GM18520 (cell line): ENCODE measurements around the gene CFP.
"Not testable (repeated sequence)": the region's sequence is repeated elsewhere in the genome, so short reads cannot be mapped to it uniquely, and the experiment has no call there.

Experiments
- ATAC-seq: cut with Tn5 transposase; IDR thresholded peaks from one replicate; pipeline ENCODE4 v1.9.1; 2021; ENCODE audit not compliant: unreplicated experiment

CFP gene

GRCh38 chrX:47629419-47630200 lies at the start of gene CFP:
TSS of gene CFP (minus strand) at chrX:47629930. CDS start at chrX:47629844, 86 bp downstream.
- no peak for ATAC-seq

GRCh38 chrX:47675959-47676859 lies 46.5 kb upstream of the CFP start:
- not testable (repeated sequence) for ATAC-seq

GRCh38 chrX:47674776-47675175 lies 45.0 kb upstream of the CFP start:
- no peak for ATAC-seq

- ATAC-seq = not testable (repeated sequence)
These were observed 36.1 kb upstream of the CFP start for GRCh38 chrX:47665797-47666196.

- no peak for ATAC-seq
These were observed 35.0 kb upstream of the CFP start for GRCh38 chrX:47664737-47665136.

GRCh38 chrX:47662144-47662657 lies 32.5 kb upstream of the CFP start:
- ATAC-seq = no peak

- no peak for ATAC-seq
These were observed 31.8 kb upstream of the CFP start for GRCh38 chrX:47661539-47661938.

- no peak for ATAC-seq
These were observed 29.6 kb upstream of the CFP start for GRCh38 chrX:47659421-47659726.

- peak; percentile 68 for ATAC-seq
These were observed 29.1 kb upstream of the CFP start, which contains the start of gene UXT for GRCh38 chrX:47658684-47659420. TSS of gene UXT (minus strand) at chrX:47659180. CDS start at chrX:47658927, 253 bp downstream.

- ATAC-seq = no peak
These were observed 28.6 kb upstream of the CFP start for GRCh38 chrX:47658301-47658683.

- ATAC-seq = no peak
These were observed 21.5 kb upstream of the CFP start for GRCh38 chrX:47651043-47651905.

- ATAC-seq = peak; percentile 90
These were observed 20.7 kb upstream of the CFP start, which contains the start of gene ELK1 for GRCh38 chrX:47650164-47651042. TSS of gene ELK1 (minus strand) at chrX:47650563. CDS start at chrX:47641441, 9,122 bp downstream.

GRCh38 chrX:47649781-47650163 lies 20.0 kb upstream of the CFP start:
- ATAC-seq = no peak

GRCh38 chrX:47649271-47649670 lies 19.5 kb upstream of the CFP start:
- ATAC-seq = no peak

GRCh38 chrX:47648376-47648775 lies 18.6 kb upstream of the CFP start:
- no peak for ATAC-seq

- no peak for ATAC-seq
These were observed 16.9 kb upstream of the CFP start for GRCh38 chrX:47646636-47647035.

- no peak for ATAC-seq
These were observed 15.8 kb upstream of the CFP start for GRCh38 chrX:47645530-47645929.

GRCh38 chrX:47644557-47645091 lies 14.9 kb upstream of the CFP start:
- no peak for ATAC-seq

GRCh38 chrX:47643926-47644325 lies 14.2 kb upstream of the CFP start:
- no peak for ATAC-seq
